Kidney capillary endothelial cell (primary cell): ENCODE results near the gene TBC1D3E.
"Not testable (repeated sequence)": the region's sequence is repeated elsewhere in the genome, so short reads cannot be mapped to it uniquely, and the experiment has no call there.

Source experiments
- DNase-seq: peaks from one replicate; pipeline ENCODE4 v3.0.0-alpha.2; 2018; ENCODE audit warnings: low spot score

TBC1D3E gene

GRCh38 chr17:38127651-38128050, at the start of gene TBC1D3E:
Gene TBC1D3E (plus strand): TSS chr17:38127951. CDS start chr17:38129496, 1,545 bp downstream.
- DNase-seq: not testable (repeated sequence)

GRCh38 chr17:38087344-38087743, 40.4 kb upstream of the TBC1D3E start:
- not testable (repeated sequence) for DNase-seq

- DNase-seq: not testable (repeated sequence)
Observed at GRCh38 chr17:38088120-38088519, 39.6 kb upstream of the TBC1D3E start.

GRCh38 chr17:38094059-38094694, 33.6 kb upstream of the TBC1D3E start:
- not testable (repeated sequence) for DNase-seq

- not testable (repeated sequence) for DNase-seq
Observed at GRCh38 chr17:38099262-38099661, 28.5 kb upstream of the TBC1D3E start.

- DNase-seq: not testable (repeated sequence)
Observed at GRCh38 chr17:38119829-38120228, 7.9 kb upstream of the TBC1D3E start.

- not testable (repeated sequence) for DNase-seq
Observed at GRCh38 chr17:38134860-38135259, 7.1 kb downstream of the TBC1D3E start.
